Heart left ventricle (tissue), 13 donors: ENCODE data around the gene PDXK.

Experiments
- POLR2A ChIP-seq, 2 donors: fragments of 450-650 bp; IDR thresholded peaks; one replicate each; pipeline ENCODE4 v1.6.1; 2017; ENCODE audit warnings: antibody characterized with exemption in 2 of 2, mild to moderate bottlenecking in 2 of 2, moderate library complexity in 2 of 2
- TF ChIP-seq, protein P1 (sequence below), 12 donors: fragments of 200-600 bp; sonication (generic) in 4 of 12; IDR thresholded peaks; one replicate each; pipeline versions ENCODE4 v1.5.0 to v1.8.0; 2018 to 2022; ENCODE audit warnings: antibody characterized with exemption in 12 of 12, mild to moderate bottlenecking in 5 of 12
- donor health status: ischemic (EF 13 %, LVEDD 7.1; RV severe dilation, severe dysfunction).
- donor health status: DM: no; HTN: yes; CAD: no.
- donor health status: DM: no; HTN: no; CAD: no.
- donor health status: ischemic (EF 25% LVEDD 6.9; RV normal size, moderate dysfunction).
- donor health status: ischemic (EF 25% LVEDD 5.7; RV mildly dilated, moderate dysfunction).
- donor health status: ischemic (EF 35%, LVEDD 5.7; RV mildly dilated, moderate dysfunction).
- donor health status: nonischemic (EF 11% LVEDD 7.7; RV severe dilation, severe dysfunction).
- donor health status: DM: yes; HTN: yes; CAD: no.
- donor health status: PGD.
- donor health status: ischemic (EF 29% LVEDD 5.4; RV normal size, mild dysfunction).
- donor health status: nonischemic (EF 23%, LVEDD 6.1; RV moderate dilation, normal function).

GRCh38 chr21:43753439-43753799, 34.5 kb downstream of the PDXK start:
- TF ChIP-seq, protein P1, sequence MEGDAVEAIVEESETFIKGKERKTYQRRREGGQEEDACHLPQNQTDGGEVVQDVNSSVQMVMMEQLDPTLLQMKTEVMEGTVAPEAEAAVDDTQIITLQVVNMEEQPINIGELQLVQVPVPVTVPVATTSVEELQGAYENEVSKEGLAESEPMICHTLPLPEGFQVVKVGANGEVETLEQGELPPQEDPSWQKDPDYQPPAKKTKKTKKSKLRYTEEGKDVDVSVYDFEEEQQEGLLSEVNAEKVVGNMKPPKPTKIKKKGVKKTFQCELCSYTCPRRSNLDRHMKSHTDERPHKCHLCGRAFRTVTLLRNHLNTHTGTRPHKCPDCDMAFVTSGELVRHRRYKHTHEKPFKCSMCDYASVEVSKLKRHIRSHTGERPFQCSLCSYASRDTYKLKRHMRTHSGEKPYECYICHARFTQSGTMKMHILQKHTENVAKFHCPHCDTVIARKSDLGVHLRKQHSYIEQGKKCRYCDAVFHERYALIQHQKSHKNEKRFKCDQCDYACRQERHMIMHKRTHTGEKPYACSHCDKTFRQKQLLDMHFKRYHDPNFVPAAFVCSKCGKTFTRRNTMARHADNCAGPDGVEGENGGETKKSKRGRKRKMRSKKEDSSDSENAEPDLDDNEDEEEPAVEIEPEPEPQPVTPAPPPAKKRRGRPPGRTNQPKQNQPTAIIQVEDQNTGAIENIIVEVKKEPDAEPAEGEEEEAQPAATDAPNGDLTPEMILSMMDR (IDR thresholded peaks at IDR 0.05) = no peak
- TF ChIP-seq POLR2A (IDR thresholded peaks at IDR 0.05) = no peak
